HepG2 (cell line): ENCODE measurements around the gene C2orf78. TPM values are rescaled to one million over a fixed set of nuclear protein-coding genes. Genes with fewer than 3 reads are reported as not detected.

ENCODE experiments used
- ELF1 ChIP-seq: sonication (generic); formaldehyde crosslinking; IDR thresholded peaks from 2 replicates; pipeline ENCODE4 v1.4.0; 2020; ENCODE audit warnings: missing genetic modification reagents
- ETS1 ChIP-seq: sonication (generic); formaldehyde crosslinking; IDR thresholded peaks from 2 replicates; pipeline ENCODE4 v1.4.0; 2020; ENCODE audit warnings: missing genetic modification reagents
- HHEX ChIP-seq: IDR thresholded peaks from 2 replicates; pipeline ENCODE4 v1.6.1; 2016; ENCODE audit warnings: control low read depth
- KDM1A ChIP-seq: IDR thresholded peaks from 2 replicates; pipeline ENCODE4 v1.6.1; 2016; ENCODE audit warnings: missing compliant biosample characterization
- MED1 ChIP-seq: sonication (generic); formaldehyde crosslinking; IDR thresholded peaks from 2 replicates; pipeline ENCODE4 v1.4.0; 2020; ENCODE audit warnings: missing genetic modification reagents
- PTBP1 ChIP-seq: fragments of 200-400 bp; formaldehyde crosslinking; IDR thresholded peaks from 2 replicates; pipeline ENCODE4 v1.6.1; 2018; ENCODE audit warnings: low read length, low read depth; ENCODE audit not compliant: poor library complexity, severe bottlenecking
- RELA ChIP-seq: sonication (generic); formaldehyde crosslinking; IDR thresholded peaks from 2 replicates; pipeline ENCODE4 v1.4.0; 2020; ENCODE audit warnings: missing genetic modification reagents
- SMAD9 ChIP-seq: sonication (generic); formaldehyde crosslinking; IDR thresholded peaks from 2 replicates; pipeline ENCODE4 v1.5.1; 2020; ENCODE audit warnings: mild to moderate bottlenecking, missing genetic modification reagents
- SMC3 ChIP-seq: IDR thresholded peaks from 2 replicates; pipeline ENCODE4 v1.6.1; 2011; ENCODE audit warnings: low read length, improper control_type of control experiment
- TOPORS ChIP-seq: sonication (generic); formaldehyde crosslinking; IDR thresholded peaks from 2 replicates; pipeline ENCODE4 v1.8.0; 2023; ENCODE audit warnings: mild to moderate bottlenecking, missing genetic modification reagents
- UBTF ChIP-seq: sonication (generic); formaldehyde crosslinking; IDR thresholded peaks from 2 replicates; pipeline ENCODE4 v1.4.0; 2020; ENCODE audit warnings: mild to moderate bottlenecking, missing genetic modification reagents
- ZHX2 ChIP-seq, 2 experiments: sonication (generic) in 1 of 2; formaldehyde crosslinking in 1 of 2; IDR thresholded peaks; 2 replicates each; pipeline versions ENCODE4 v1.6.1 to v1.9.0; 2014 to 2022; ENCODE audit warnings: antibody characterized with exemption in 1 of 2, borderline replicate concordance in 1 of 2, inconsistent platforms in 1 of 2, low read depth in 1 of 2, missing genetic modification reagents in 1 of 2
- ZNF143 ChIP-seq: sonication (generic); formaldehyde crosslinking; IDR thresholded peaks from 2 replicates; pipeline ENCODE4 v1.4.0; 2020; ENCODE audit warnings: missing genetic modification reagents
- ZNF33B ChIP-seq: sonication (generic); formaldehyde crosslinking; IDR thresholded peaks from 2 replicates; pipeline ENCODE4 v1.5.1; 2020; ENCODE audit warnings: mild to moderate bottlenecking, missing genetic modification reagents
- ZNF777 ChIP-seq: sonication (generic); formaldehyde crosslinking; IDR thresholded peaks from 2 replicates; pipeline ENCODE4 v1.4.0; 2020; ENCODE audit warnings: missing genetic modification reagents
- ZNF782 ChIP-seq: sonication (generic); formaldehyde crosslinking; IDR thresholded peaks from 2 replicates; pipeline ENCODE4 v1.4.0; 2020; ENCODE audit warnings: missing genetic modification reagents, mild to moderate bottlenecking, borderline replicate concordance
- ZSCAN21 ChIP-seq: sonication (generic); formaldehyde crosslinking; IDR thresholded peaks from 2 replicates; pipeline ENCODE4 v1.8.0; 2022; ENCODE audit warnings: mild to moderate bottlenecking, missing genetic modification reagents, moderate library complexity, borderline replicate concordance
- polyA plus RNA-seq, 8 experiments: library from polyadenylated mRNA; depleted of rRNA in 3 of 8; stranded (reverse) in 7 of 8; unstranded in 1 of 8; fragments of >200 nt; fragmentation: Illumina TruSeq in 4 of 8; extraction: Trizol in 4 of 8; gene quantifications; 2 replicates each; pipeline versions ENCODE4 v1.2.1 to v1.2.3, GENCODE V29; 2011 to 2016; ENCODE audit warnings: low read depth in 4 of 8, missing spikeins in 1 of 8, mixed read lengths in 1 of 8; ENCODE audit not compliant: insufficient read depth in 1 of 8
- total RNA-seq, 5 experiments: library from RNA; depleted of rRNA; stranded (reverse); fragments of >200 nt; fragmentation: Illumina TruSeq; extraction: Trizol; gene quantifications; 2 replicates each; pipeline ENCODE4 v1.2.3, GENCODE V29; 2016; ENCODE audit warnings: low read depth in 1 of 5
- TF ChIP-seq, protein P1 (sequence below): sonication (generic); formaldehyde crosslinking; IDR thresholded peaks from 2 replicates; pipeline ENCODE4 v1.4.0; 2020; ENCODE audit warnings: missing genetic modification reagents

The C2orf78 gene
- total and polyA plus RNA-seq, 2 of the 13 experiments (the other 11 are each of a cell fraction or from before 2014, with no cell fraction given), result not detected

- TF ChIP-seq, protein P1, sequence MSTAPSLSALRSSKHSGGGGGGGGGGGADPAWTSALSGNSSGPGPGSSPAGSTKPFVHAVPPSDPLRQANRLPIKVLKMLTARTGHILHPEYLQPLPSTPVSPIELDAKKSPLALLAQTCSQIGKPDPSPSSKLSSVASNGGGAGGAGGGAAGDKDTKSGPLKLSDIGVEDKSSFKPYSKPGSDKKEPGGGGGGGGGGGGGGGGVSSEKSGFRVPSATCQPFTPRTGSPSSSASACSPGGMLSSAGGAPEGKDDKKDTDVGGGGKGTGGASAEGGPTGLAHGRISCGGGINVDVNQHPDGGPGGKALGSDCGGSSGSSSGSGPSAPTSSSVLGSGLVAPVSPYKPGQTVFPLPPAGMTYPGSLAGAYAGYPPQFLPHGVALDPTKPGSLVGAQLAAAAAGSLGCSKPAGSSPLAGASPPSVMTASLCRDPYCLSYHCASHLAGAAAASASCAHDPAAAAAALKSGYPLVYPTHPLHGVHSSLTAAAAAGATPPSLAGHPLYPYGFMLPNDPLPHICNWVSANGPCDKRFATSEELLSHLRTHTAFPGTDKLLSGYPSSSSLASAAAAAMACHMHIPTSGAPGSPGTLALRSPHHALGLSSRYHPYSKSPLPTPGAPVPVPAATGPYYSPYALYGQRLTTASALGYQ (CRISPR knock-in tag), result 0 out of 2 replicates have a peak, but pooled peaks have one; percentile 72
- TF ChIP-seq RELA, result peak; percentile 60; the same call in 1 of the 2 replicates
- TF ChIP-seq KDM1A (CRISPR knock-in tag), result no peak
- no peak for TF ChIP-seq PTBP1
- TF ChIP-seq MED1, result peak; percentile 66; the same call in 1 of the 2 replicates
- no peak for TF ChIP-seq ETS1 (CRISPR knock-in tag)
- TF ChIP-seq HHEX (CRISPR knock-in tag), result no peak
- peak; percentile 61 for TF ChIP-seq UBTF (CRISPR knock-in tag)
- peak; percentile 83; the same call in 1 of the 2 replicates for TF ChIP-seq TOPORS (CRISPR knock-in tag)
- TF ChIP-seq ZNF782 (CRISPR knock-in tag), result peak; percentile 58; the same call in 1 of the 2 replicates
- peak; percentile 52 for TF ChIP-seq SMC3
- TF ChIP-seq ZHX2 (IDR thresholded peaks at IDR 0.05; ENCODE audit: low read depth), result peak; percentile 79; the same call in 1 of the 2 replicates
- TF ChIP-seq ZHX2 (CRISPR knock-in tag; IDR thresholded peaks at IDR 0.05; ENCODE audit: borderline replicate concordance), result no peak
- TF ChIP-seq SMAD9 (CRISPR knock-in tag), result 0 out of 2 replicates have a peak, but pooled peaks have one; percentile 42
- TF ChIP-seq ZNF33B (CRISPR knock-in tag), result peak; percentile 85; the same call in 1 of the 2 replicates
- no peak; the same call in 1 of the 2 replicates for TF ChIP-seq ZNF777 (CRISPR knock-in tag)
- no peak for TF ChIP-seq ZNF143
- TF ChIP-seq ZSCAN21, result peak; percentile 21; the same call in 1 of the 2 replicates
- peak; percentile 63 for TF ChIP-seq ELF1 (CRISPR knock-in tag)
These were observed 4.3 kb upstream of the C2orf78 start, which contains the start of gene DUSP11 (continued) for GRCh38 chr2:73779467-73780236.
